Trophoblast cell (in vitro differentiated cells and primary cell): Measurements from ENCODE around the gene FOXC1.
A peak's percentile ranks its signal among the peaks of the same experiment; 100 is the strongest.

Source experiments
- DNase-seq, 2 donors: peaks; one replicate each; pipeline ENCODE4 v3.0.0-alpha.2; 2016
- H2AFZ ChIP-seq: 2 replicates; pipeline ENCODE4 v1.6.1; 2013; ENCODE audit warnings: low read length, moderate library complexity, mild to moderate bottlenecking; ENCODE audit not compliant: insufficient read depth, poor library complexity
- H2AK5ac ChIP-seq: 2 replicates; pipeline ENCODE4 v1.6.1; 2013; ENCODE audit warnings: mild to moderate bottlenecking, low read length
- H2BK120ac ChIP-seq: 2 replicates; pipeline ENCODE4 v1.6.1; 2013; ENCODE audit warnings: low read length, mild to moderate bottlenecking, moderate library complexity; ENCODE audit not compliant: insufficient read depth, poor library complexity
- H2BK12ac ChIP-seq: 2 replicates; pipeline ENCODE4 v1.6.1; 2013; ENCODE audit warnings: mild to moderate bottlenecking, low read length, moderate library complexity
- H2BK5ac ChIP-seq: 2 replicates; pipeline ENCODE4 v1.6.1; 2013; ENCODE audit warnings: low read length, low read depth, moderate library complexity, mild to moderate bottlenecking; ENCODE audit not compliant: poor library complexity
- H3K14ac ChIP-seq: 2 replicates; pipeline ENCODE4 v1.6.1; 2013; ENCODE audit warnings: mild to moderate bottlenecking, low read length
- H3K18ac ChIP-seq: 2 replicates; pipeline ENCODE4 v1.6.1; 2013; ENCODE audit warnings: mild to moderate bottlenecking, low read length
- H3K23ac ChIP-seq: 2 replicates; pipeline ENCODE4 v1.6.1; 2013; ENCODE audit warnings: low read length
- H3K27ac ChIP-seq: 2 replicates; pipeline ENCODE4 v1.5.1; 2013; ENCODE audit warnings: low read depth, mild to moderate bottlenecking, inconsistent platforms, low read length, moderate library complexity
- H3K27me3 ChIP-seq: 2 replicates; pipeline ENCODE4 v1.6.1; 2013; ENCODE audit warnings: inconsistent platforms, mild to moderate bottlenecking, low read length, moderate library complexity; ENCODE audit not compliant: insufficient read depth
- H3K36me3 ChIP-seq, 2 experiments: 1 replicate in 1 of 2; 2 replicates in 1 of 2; pipeline ENCODE4 v1.6.1; 2013; ENCODE audit warnings: low read length in 2 of 2, mild to moderate bottlenecking in 2 of 2, moderate library complexity in 1 of 2; ENCODE audit not compliant: insufficient read depth in 2 of 2, control insufficient read depth in 1 of 2
- H3K4ac ChIP-seq: 2 replicates; pipeline ENCODE4 v1.6.1; 2013; ENCODE audit warnings: low read depth, mild to moderate bottlenecking, low read length, moderate library complexity
- H3K4me1 ChIP-seq, 2 experiments: 1 replicate in 1 of 2; 2 replicates in 1 of 2; pipeline ENCODE4 v1.6.1; 2013; ENCODE audit warnings: low read length in 2 of 2, mild to moderate bottlenecking in 2 of 2, moderate library complexity in 1 of 2; ENCODE audit not compliant: insufficient read depth in 2 of 2, control insufficient read depth in 1 of 2
- H3K4me2 ChIP-seq: 2 replicates; pipeline ENCODE4 v1.6.1; 2013; ENCODE audit warnings: inconsistent platforms, mild to moderate bottlenecking, low read length, moderate library complexity
- H3K4me3 ChIP-seq: 2 replicates; pipeline ENCODE4 v1.5.1; 2013; ENCODE audit warnings: mild to moderate bottlenecking, low read depth, low read length, inconsistent platforms
- H3K79me1 ChIP-seq: one replicate; pipeline ENCODE4 v1.6.1; 2013; ENCODE audit warnings: low read length
- H3K79me2 ChIP-seq: 2 replicates; pipeline ENCODE4 v1.6.1; 2013; ENCODE audit warnings: low read length, mild to moderate bottlenecking; ENCODE audit not compliant: control insufficient read depth, insufficient read depth, poor library complexity
- H3K9ac ChIP-seq: 2 replicates; pipeline ENCODE4 v1.6.1; 2013; ENCODE audit warnings: mild to moderate bottlenecking, low read length
- H3K9me3 ChIP-seq: 2 replicates; pipeline ENCODE4 v1.6.1; 2013; ENCODE audit warnings: low read depth, mild to moderate bottlenecking, control low read depth, inconsistent platforms, low read length; ENCODE audit not compliant: insufficient read depth
- H4K12ac ChIP-seq: 2 replicates; pipeline ENCODE4 v1.6.1; 2013; ENCODE audit warnings: low read depth, mild to moderate bottlenecking, low read length, moderate library complexity
- H4K8ac ChIP-seq: 2 replicates; pipeline ENCODE4 v1.6.1; 2013; ENCODE audit warnings: low read depth, mild to moderate bottlenecking, low read length, moderate library complexity
- H4K91ac ChIP-seq: one replicate; pipeline ENCODE4 v1.6.1; 2013; ENCODE audit warnings: low read depth, mild to moderate bottlenecking, low read length, moderate library complexity
- WGBS: extraction: QIAGEN DNeasy Blood & Tissue Kit; methylation state at CpG from one replicate; pipeline ENCODE4 v1.1.7; 2013; ENCODE audit warnings: missing lambda C conversion rate; ENCODE audit not compliant: insufficient read length, insufficient coverage; ENCODE audit errors: extremely low coverage; 5-methylcytosine and 5-hydroxymethylcytosine counted together

Gene FOXC1

GRCh38 chr6:1594445-1595200 lies 15.1 kb upstream of the FOXC1 start:
- H2AFZ ChIP-seq, result no peak overlapping the region
- no peak overlapping the region for H2BK5ac ChIP-seq
- WGBS, result no CpG with 5 or more reads among the region's 33 CpGs
- no peak overlapping the region for H3K4ac ChIP-seq
- H3K79me1 ChIP-seq, result no peaks in the 10 kb centered on the region
- no peak overlapping the region for H3K4me3 ChIP-seq
- no peak overlapping the region for H3K18ac ChIP-seq
- peaks cover 5% of the 10 kb centered on the region for H3K9me3 ChIP-seq
- H3K4me2 ChIP-seq, result no peak overlapping the region
- no peak overlapping the region for H3K14ac ChIP-seq
- no peak overlapping the region for H2BK120ac ChIP-seq
- H4K8ac ChIP-seq, result no peak overlapping the region
- H3K4me1 ChIP-seq, result peaks cover 0 to 2% of the 10 kb centered on the region in 2 experiments
- H2AK5ac ChIP-seq, result no peak overlapping the region
- no peak overlapping the region for H2BK12ac ChIP-seq
- H3K27me3 ChIP-seq, result no peaks in the 10 kb centered on the region
- H3K9ac ChIP-seq, result no peak overlapping the region
- no peak overlapping the region for H3K27ac ChIP-seq
- no peak overlapping the region for H4K12ac ChIP-seq
- no peak overlapping the region for H4K91ac ChIP-seq
- no peak overlapping the region for H3K23ac ChIP-seq
- no peaks in the 10 kb centered on the region for H3K36me3 ChIP-seq
- no peak for DNase-seq
- no peaks in the 10 kb centered on the region for H3K79me2 ChIP-seq

GRCh38 chr6:1595271-1596087 lies 14.2 kb upstream of the FOXC1 start:
- Histone ChIP-seq H3K23ac (no peak overlapping the region), H4K91ac (no peak overlapping the region), H3K18ac (no peak overlapping the region), H3K79me2 (no peaks in the 10 kb centered on the region), H2BK12ac (no peak overlapping the region), H3K79me1 (no peaks in the 10 kb centered on the region), H3K14ac (no peak overlapping the region), H4K8ac (no peak overlapping the region), H4K12ac (no peak overlapping the region), H3K27ac (no peak overlapping the region), H3K9ac (no peak overlapping the region), H2BK120ac (no peak overlapping the region), H3K4me2 (no peak overlapping the region), H3K36me3 (no peaks in the 10 kb centered on the region), H3K4ac (no peak overlapping the region), H3K9me3 (peaks cover 5% of the 10 kb centered on the region), H2AK5ac (no peak overlapping the region), H3K4me3 (no peak overlapping the region), H2AFZ (no peak overlapping the region), H3K27me3 (no peaks in the 10 kb centered on the region), H2BK5ac (no peak overlapping the region), H3K4me1 (peaks cover 0 to 2% of the 10 kb centered on the region in 2 experiments)
- DNase-seq, result no peak
- no CpG with 5 or more reads among the region's 28 CpGs for WGBS

- no peak overlapping the region for H2AK5ac ChIP-seq
- no peak overlapping the region for H3K4me3 ChIP-seq
- H3K9me3 ChIP-seq, result peaks cover 3% of the 10 kb centered on the region
- no peaks in the 10 kb centered on the region for H3K79me2 ChIP-seq
- no peaks in the 10 kb centered on the region for H3K79me1 ChIP-seq
- peaks cover 0 to 2% of the 10 kb centered on the region in 2 experiments for H3K4me1 ChIP-seq
- H3K27me3 ChIP-seq, result no peaks in the 10 kb centered on the region
- H2BK12ac ChIP-seq, result no peak overlapping the region
- no peak overlapping the region for H3K9ac ChIP-seq
- no peak overlapping the region for H3K23ac ChIP-seq
- no peak overlapping the region for H2AFZ ChIP-seq
- H3K36me3 ChIP-seq, result no peaks in the 10 kb centered on the region
- no peak overlapping the region for H3K4ac ChIP-seq
- WGBS, result no CpG with 5 or more reads among the region's 25 CpGs
- H2BK120ac ChIP-seq, result no peak overlapping the region
- no peak overlapping the region for H3K27ac ChIP-seq
- no peak overlapping the region for H2BK5ac ChIP-seq
- DNase-seq, result peak; percentile 27 to 74
- no peak overlapping the region for H3K14ac ChIP-seq
- no peak overlapping the region for H3K18ac ChIP-seq
- no peak overlapping the region for H4K91ac ChIP-seq
- H4K8ac ChIP-seq, result no peak overlapping the region
- H3K4me2 ChIP-seq, result no peak overlapping the region
- H4K12ac ChIP-seq, result no peak overlapping the region
Measured at GRCh38 chr6:1596088-1596852, 13.4 kb upstream of the FOXC1 start.

GRCh38 chr6:1597121-1597744 lies 12.5 kb upstream of the FOXC1 start:
- no peak overlapping the region for H3K4me2 ChIP-seq
- no peak overlapping the region for H4K8ac ChIP-seq
- DNase-seq, result no peak
- H3K18ac ChIP-seq, result no peak overlapping the region
- no peak overlapping the region for H3K23ac ChIP-seq
- H2BK5ac ChIP-seq, result no peak overlapping the region
- no peak overlapping the region for H3K9ac ChIP-seq
- no peak overlapping the region for H2AK5ac ChIP-seq
- H3K79me2 ChIP-seq, result no peaks in the 10 kb centered on the region
- H3K4me3 ChIP-seq, result no peak overlapping the region
- no peaks in the 10 kb centered on the region for H3K36me3 ChIP-seq
- no peaks in the 10 kb centered on the region for H3K27me3 ChIP-seq
- no peak overlapping the region for H2BK120ac ChIP-seq
- no peak overlapping the region for H4K91ac ChIP-seq
- H2BK12ac ChIP-seq, result no peak overlapping the region
- no peak overlapping the region for H2AFZ ChIP-seq
- peaks cover 0 to 2% of the 10 kb centered on the region in 2 experiments for H3K4me1 ChIP-seq
- no peak overlapping the region for H3K14ac ChIP-seq
- peaks cover 5% of the 10 kb centered on the region for H3K9me3 ChIP-seq
- H3K79me1 ChIP-seq, result no peaks in the 10 kb centered on the region
- H4K12ac ChIP-seq, result no peak overlapping the region
- WGBS, result no CpG with 5 or more reads among the region's 8 CpGs
- no peak overlapping the region for H3K27ac ChIP-seq
- H3K4ac ChIP-seq, result no peak overlapping the region
